NK-92 (cell line): Measurements from ENCODE around the gene SMIM15.

Experiments used
- DNase-seq: peaks from one replicate; lab custom pipeline; 2025; ENCODE audit not compliant: unreplicated experiment; lab: John Stamatoyannopoulos, UW

Gene SMIM15

DNA sequence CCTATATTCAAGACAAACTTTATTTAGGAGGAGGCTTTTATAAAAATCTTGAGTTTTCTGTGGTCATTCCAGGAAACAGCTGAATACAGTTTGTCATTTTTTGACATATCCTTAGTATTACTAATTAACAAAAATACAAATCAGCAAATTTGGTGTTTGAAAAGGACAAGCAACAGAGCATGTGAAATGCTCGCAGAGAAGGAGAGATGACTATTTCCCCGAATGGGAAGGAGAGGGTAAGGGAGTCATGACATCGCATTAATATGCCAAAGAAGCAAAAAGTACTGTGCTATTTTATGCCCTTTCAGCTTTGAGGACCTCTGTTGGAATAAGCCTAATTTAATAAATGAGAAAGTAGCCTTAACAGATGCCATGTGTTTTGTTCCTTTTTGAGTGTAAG is 1.8 kb downstream of the SMIM15 start:
- DNase-seq = no peak

DNA sequence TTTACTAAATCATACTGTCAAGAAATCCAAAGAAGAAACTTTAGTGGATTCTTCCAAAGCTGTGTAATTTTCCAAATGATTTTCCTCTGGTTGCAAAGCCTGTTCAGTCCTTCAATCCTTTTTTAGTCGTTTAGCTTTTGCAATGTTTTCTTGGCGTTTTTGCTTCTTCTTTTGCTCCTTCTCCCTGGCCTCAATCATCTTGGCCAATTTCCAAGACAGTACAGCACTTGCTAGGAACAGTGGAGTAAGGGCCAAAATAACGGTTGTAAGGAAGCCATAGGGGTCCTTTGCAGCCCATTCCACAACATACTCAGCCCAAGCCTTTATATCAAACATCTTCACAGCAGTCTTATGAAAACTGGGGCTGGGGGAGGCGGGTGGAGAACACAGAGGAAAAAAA is 2.4 kb downstream of the SMIM15 start:
- DNase-seq = no peak

DNA sequence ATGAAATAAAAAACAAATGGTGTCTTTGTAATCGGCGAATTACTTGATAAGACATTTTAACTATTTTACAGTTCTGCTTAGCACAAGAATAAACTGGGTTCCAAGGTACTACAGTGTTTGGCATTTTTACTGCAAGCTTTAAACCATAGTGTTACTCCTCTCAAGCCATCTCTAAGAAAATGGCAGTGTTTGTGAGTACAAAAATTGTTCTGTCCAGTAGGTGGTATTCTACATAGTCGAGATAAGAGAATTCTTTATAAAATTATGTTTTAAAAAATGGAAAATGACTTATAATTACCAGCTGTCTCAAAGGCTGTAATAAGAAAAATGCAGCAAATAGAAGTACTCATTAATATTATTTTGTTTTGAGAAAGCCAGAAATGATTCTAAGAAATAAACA is 3.2 kb downstream of the SMIM15 start:
- no peak for DNase-seq

DNA sequence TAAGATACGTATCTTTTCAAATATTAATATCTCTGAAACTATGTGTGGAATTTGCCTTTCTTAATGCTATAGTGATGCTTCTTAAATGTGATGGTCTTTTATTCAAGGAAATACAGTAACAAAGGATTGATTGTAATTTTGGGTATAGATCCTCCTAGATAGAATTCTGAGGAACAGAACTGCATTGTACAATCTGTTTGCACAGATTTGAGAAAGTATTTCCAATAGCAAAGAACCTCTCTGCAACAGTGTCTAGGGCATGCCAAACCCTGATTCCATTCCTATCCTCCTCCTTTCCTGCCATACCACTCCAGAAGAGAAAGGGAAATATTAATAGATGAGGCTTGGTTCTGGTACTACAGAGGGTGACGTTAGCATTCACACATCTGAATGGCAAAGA is 10.4 kb downstream of the SMIM15 start:
- no peak for DNase-seq

DNA sequence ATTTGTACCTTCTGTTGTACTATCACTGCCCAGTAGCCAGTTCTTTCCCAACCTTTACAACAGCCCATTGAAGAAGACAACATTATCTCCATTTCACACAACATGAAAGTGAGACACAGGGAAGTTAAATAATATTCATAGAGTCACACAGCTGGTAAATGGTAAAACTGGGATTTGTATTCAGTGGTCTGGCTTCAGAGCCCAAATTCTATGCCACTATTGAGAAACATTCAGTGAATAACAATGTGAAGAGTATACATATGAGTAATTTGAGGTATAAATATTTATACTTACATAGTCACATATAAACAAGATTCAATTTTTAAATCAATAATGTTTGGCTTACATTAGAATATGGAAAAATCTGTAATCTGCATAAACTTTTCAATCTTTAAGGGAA is 13.8 kb downstream of the SMIM15 start:
- no peak for DNase-seq

DNA sequence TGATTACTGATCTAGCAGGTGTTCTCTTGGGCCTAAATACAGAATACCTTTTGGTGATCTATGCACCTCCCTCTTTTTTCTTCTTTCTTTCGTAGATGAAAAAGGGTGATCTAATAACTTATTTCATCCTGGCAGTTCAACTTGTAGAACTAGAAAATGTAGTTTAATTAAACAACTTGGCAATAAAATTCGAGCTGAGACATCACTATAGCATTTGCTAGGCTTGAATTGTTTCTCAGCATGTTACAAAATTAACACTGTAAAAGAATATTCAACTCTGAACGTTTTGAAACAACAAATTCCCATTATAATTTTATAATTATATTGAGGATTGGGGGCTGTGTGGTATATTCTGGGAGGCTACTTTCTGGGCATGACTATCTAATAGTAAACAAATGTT is 19.5 kb downstream of the SMIM15 start:
- DNase-seq = no peak

DNA sequence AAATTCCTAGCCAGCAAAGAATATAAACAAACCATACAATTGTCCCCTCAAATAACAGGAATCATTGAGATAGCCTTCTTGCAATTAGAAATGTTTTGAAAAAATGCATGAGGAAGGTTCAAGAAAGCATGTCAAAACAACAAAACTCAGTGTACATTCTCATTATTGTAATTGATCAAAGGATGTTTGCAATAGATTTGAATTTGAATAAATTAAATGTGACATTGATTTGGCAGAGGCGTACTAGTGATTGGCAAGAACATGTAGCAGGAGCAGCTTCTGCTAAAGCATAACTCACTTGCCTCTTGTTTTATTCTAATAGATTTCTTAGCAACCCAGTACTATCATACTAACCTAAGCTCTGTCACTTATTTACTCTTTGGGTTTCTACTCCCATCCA is 19.9 kb downstream of the SMIM15 start:
- DNase-seq = no peak

DNA sequence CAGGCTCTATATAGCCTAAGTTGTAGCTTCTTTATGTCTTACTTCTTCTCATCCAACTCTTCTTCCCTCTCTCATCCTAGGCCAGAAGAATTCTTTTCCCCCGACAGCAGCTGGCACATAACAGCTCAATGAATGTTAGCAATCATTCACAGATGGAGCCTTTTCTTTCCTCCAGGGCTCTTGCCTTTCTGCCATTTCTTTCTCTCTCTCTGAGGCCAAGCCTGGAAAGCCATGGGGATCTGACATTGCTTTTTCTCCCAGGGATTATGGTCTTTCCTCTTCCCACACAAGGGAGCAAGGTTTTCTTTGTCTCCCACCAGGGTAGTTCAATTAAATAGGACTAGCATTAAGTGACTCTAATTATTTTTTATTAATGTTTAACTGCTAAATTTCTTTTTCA is 20.5 kb downstream of the SMIM15 start:
- no peak for DNase-seq

DNA sequence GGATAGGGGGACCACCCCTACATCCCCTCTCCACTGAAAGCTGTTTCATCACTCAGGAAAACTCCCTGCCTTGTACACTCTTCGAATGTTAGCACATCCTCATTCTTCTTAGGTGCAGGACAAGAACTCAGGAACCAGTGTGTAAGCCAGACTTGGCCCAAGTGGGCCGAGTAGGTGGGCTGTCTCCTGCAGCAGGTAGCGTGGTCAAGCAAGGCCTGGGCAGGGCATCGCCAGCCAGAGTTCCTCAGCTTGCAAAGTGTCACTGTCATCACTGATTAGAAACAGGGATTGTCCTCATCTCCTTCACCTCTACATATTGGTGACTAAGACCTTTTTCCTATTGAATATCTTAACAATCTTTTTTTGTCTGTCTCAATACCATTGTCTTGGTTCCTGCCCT is 22.3 kb downstream of the SMIM15 start:
- DNase-seq = no peak

DNA sequence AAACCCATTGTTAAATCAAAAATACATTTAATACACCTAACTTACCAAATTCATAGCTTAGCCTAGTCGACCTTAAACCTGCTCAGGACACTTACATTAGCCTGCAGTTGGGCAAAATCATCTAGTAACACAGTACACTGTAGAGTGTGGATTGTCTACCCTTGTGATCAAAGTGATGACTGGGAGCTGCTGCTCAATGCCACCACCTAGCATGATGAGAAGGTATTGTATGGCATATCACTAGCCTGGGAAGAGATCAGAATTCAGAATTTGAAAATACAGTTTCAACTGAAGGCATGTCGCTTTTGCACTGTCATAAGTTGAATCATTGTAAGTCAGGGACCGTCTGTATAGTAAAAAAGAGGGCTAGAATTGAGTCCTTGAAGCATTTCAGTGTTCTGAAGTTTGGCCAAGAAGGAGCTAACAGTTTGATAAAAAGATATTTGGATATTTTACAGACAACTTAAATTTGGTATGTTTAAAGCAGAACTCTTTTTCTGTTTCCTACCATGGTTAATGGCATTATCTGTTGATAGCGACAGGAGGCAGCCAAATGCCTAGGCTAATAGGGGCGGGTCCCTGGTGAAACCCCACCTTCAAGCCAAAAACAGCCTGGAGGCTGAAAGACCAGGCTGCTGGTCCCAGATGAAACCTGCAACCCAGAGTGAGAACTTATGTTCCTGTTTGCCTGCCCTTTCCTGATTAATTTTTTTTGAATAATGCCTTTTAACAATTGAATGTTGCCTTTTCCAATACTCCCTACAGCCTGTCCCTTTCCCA is 23.0 kb downstream of the SMIM15 start:
- no peak for DNase-seq

DNA sequence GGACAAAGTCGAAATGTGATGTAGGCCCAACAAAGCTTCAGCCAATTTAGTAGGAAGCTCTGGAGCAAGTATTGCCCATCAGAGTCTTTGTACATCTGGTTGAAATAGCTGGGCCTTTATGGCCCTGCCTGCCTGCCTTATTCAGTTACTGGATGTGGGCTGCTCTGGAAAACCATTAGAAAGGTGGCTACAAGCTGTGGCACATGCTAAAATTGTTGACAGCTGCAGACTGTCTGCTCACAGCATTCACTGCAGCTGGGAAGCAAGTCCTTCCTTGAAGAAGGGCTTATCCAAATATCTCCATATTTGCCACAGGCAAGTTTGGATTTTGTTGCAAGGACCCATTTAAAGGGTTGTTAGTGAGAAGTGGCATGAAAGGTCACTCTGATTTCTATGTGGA is 24.4 kb downstream of the SMIM15 start:
- DNase-seq = no peak

DNA sequence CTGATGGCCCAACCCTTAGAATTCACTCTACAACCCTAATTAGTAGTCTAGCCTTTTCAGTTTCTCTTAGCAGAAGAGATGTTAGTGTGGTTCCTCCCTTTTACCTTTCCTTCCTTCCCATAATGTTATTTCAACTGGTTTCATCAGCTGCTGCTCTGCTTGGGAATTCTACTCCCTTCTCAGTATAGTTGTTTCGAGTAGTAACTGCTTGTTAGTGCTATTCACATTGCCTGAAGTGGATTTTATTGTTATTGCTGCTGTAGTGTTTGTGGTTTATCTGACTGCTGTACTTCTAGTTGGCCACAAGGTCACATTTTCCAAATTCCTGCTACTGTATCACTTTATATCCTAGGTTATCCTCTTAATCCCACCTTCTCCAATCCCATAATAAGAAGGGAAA is 29.7 kb downstream of the SMIM15 start:
- no peak for DNase-seq

DNA sequence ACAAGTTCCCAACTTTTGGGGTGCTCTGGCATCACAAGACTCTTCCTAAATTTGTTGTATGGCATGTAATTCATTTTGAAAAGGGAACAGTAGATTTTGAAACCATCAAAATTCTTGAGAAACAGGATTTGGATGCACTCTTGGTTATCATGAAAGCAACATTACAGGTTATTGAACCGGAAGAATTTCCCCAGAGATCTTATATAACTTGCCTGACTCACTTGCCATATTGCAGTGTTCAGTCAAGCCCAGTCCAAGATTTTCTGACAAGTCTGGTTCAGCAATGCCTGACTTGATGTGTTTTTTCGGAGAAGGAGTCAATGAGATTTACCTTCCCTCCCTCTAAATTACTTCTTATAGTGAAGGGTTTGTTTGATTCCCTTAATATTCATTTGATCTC is 32.0 kb downstream of the SMIM15 start:
- DNase-seq = no peak

DNA sequence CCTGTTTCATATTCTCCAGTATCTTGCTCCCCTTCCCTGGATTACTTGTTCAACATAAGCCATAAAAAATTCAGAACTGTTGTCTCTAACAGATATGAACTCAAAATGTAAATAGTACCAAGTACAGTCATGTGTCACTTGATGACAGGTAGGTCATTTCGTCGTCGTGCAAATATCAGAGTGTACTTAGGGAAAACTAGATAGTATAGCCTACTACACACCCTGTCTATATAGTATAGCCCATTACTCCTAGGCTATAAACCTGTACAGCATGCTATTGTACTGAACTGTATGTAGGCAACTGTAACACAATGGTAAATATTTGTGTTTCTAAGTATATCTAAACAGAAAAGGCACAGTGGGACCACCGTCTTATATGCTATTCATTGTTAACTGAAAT is 39.1 kb downstream of the SMIM15 start:
- no peak for DNase-seq

DNA sequence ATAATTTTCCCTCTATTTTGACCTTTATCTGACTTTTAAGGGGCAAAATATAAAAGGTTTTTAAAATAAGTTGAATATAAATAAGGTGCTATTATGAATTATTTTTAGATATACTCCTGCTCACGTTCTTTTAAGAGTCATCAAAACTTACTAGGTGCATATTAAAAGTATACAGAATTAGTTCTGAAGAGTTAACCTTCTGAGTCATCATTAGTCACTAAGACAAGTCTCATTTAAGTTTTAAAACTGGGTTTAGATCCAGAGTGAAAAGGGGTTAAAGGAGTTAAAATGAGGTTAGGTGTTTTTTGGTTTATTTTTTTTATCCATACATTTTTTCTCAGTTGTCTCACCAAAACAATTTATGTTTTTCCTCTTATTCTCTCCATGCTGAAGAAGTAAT is 41.7 kb downstream of the SMIM15 start:
- DNase-seq = no peak

DNA sequence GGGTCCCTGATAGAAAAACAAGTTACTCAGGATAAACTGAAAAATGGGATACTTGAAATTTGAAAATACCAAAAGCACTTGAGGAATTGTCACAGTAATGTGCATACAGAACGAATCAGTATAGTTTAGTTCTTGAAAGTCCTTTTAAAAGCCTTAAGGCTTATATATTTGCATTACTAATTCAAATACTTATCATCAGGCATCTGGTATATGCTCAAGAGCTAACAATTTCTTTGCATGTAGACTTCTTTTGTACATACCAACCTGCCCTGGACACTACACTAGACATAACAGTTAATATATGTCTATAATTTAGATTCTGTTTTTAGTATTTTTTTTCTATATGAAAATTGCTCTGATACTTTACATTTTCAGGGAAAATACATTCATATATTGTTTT is 43.2 kb downstream of the SMIM15 start:
- no peak for DNase-seq

DNA sequence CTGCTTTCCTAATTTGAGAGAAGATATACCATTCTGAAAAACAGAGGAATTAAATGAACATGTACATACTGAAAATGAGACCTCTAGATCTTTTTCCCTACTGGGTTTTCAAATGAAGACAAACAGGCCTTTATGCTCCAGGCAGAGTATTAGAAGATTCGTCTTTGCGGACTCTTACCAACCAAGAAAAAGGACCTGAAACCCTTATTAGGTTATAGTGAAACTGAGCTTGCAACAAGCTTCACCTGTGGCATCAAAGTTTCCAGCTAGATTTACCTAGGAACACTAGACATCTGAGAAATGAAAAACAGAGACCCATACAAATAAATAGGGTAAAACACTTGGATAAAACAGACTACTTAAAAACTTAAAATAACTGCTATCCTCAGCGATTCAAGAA is 46.3 kb downstream of the SMIM15 start:
- DNase-seq = no peak

DNA sequence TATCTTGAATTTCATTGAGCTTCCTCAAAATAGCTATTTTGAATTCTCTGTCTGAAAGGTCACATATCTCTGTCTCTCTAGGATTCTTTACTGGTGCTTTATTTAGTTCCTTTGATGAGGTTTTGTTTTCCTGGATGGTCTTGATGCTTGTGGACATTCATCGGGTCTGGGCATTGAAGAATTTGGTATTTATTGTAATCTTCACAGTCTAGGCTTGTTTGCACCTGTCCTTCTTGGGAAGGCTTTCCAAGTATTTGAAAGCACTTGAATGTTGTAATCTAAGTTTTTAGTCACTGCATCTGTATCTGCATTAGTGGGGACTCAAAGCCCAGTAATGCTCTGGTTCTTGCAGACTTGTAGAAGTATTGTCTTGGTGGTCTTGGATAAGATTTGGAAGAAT is 47.8 kb downstream of the SMIM15 start:
- DNase-seq = no peak
